ENCODE measurements around the gene GTF2IRD1.
"Not testable (repeated sequence)": the region's sequence is repeated elsewhere in the genome, so short reads cannot be mapped to it uniquely, and the experiment has no call there.

GTF2IRD1 gene

DNA sequence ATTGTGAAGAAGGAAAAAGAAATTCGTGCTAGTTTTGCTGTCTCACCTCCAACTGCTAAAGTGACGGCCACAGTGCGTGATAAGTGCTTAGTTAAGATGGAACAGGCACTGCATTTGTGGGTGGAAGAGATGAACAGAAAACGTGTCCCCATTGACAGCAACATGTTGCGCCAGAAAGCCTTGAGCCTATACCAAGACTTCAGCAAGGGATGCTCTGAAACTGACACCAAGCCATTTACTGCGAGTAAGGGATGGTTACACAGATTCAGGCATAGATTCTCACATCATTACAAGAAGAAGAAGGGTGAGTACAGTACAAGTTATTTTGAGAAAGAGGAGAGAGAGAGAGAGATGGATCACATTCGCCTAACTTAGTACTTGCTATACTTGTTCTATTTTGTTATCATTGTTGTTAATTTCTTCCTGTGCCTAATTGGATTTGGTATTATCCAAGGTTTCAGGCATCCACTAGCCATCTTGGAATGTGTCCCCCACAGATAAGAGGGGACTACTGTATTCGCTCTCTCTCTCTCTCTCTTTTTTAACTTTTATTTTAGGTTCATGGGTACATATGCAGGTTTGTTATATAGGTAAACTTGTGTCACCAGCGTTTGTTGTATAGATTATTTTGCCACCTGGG is 196.9 kb downstream of the GTF2IRD1 start:
- not testable (repeated sequence) for DNase-seq (ENCODE audit: low read depth in 2 of 2)

DNA sequence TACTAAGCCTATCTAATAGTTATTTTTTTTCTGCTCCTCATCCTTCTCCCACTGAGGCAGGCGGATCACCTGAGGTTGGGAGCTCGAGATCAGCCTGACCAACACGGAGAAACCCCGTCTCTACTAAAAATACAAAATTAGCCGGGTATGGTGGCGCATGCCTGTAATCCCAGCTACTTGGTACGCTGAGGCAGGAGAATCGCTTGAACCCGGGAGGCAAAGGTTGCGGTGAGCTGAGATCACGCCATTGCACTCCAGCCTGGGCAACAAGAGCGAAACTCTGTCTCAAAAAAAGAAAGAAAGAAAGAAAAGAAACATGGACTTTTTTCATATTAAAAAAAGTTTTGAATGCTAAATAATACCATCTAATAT is 197.4 kb downstream of the GTF2IRD1 start:
- not testable (repeated sequence) for DNase-seq (ENCODE audit: low read depth in 2 of 2)

All from stimulated activated CD8-positive, alpha-beta memory T cell treated with anti-CD3 and anti-CD28 coated beads, Interleukin-7, amount 100 ng/mL, for 1 hour (primary cell).